Trophoblast cell (in vitro differentiated cells and primary cell): Measurements from ENCODE around the gene NTM.

Experiments used
- DNase-seq, 2 donors: peaks; one replicate each; pipeline ENCODE4 v3.0.0-alpha.2; 2016
- H2AFZ ChIP-seq: 2 replicates; pipeline ENCODE4 v1.6.1; 2013; ENCODE audit warnings: low read length, moderate library complexity, mild to moderate bottlenecking; ENCODE audit not compliant: insufficient read depth, poor library complexity
- H2AK5ac ChIP-seq: 2 replicates; pipeline ENCODE4 v1.6.1; 2013; ENCODE audit warnings: mild to moderate bottlenecking, low read length
- H2BK120ac ChIP-seq: 2 replicates; pipeline ENCODE4 v1.6.1; 2013; ENCODE audit warnings: low read length, mild to moderate bottlenecking, moderate library complexity; ENCODE audit not compliant: insufficient read depth, poor library complexity
- H2BK12ac ChIP-seq: 2 replicates; pipeline ENCODE4 v1.6.1; 2013; ENCODE audit warnings: mild to moderate bottlenecking, low read length, moderate library complexity
- H2BK5ac ChIP-seq: 2 replicates; pipeline ENCODE4 v1.6.1; 2013; ENCODE audit warnings: low read length, low read depth, moderate library complexity, mild to moderate bottlenecking; ENCODE audit not compliant: poor library complexity
- H3K14ac ChIP-seq: 2 replicates; pipeline ENCODE4 v1.6.1; 2013; ENCODE audit warnings: mild to moderate bottlenecking, low read length
- H3K18ac ChIP-seq: 2 replicates; pipeline ENCODE4 v1.6.1; 2013; ENCODE audit warnings: mild to moderate bottlenecking, low read length
- H3K23ac ChIP-seq: 2 replicates; pipeline ENCODE4 v1.6.1; 2013; ENCODE audit warnings: low read length
- H3K27ac ChIP-seq: 2 replicates; pipeline ENCODE4 v1.5.1; 2013; ENCODE audit warnings: low read depth, mild to moderate bottlenecking, inconsistent platforms, low read length, moderate library complexity
- H3K27me3 ChIP-seq: 2 replicates; pipeline ENCODE4 v1.6.1; 2013; ENCODE audit warnings: inconsistent platforms, mild to moderate bottlenecking, low read length, moderate library complexity; ENCODE audit not compliant: insufficient read depth
- H3K36me3 ChIP-seq, 2 experiments: 1 replicate in 1 of 2; 2 replicates in 1 of 2; pipeline ENCODE4 v1.6.1; 2013; ENCODE audit warnings: low read length in 2 of 2, mild to moderate bottlenecking in 2 of 2, moderate library complexity in 1 of 2; ENCODE audit not compliant: insufficient read depth in 2 of 2, control insufficient read depth in 1 of 2
- H3K4ac ChIP-seq: 2 replicates; pipeline ENCODE4 v1.6.1; 2013; ENCODE audit warnings: low read depth, mild to moderate bottlenecking, low read length, moderate library complexity
- H3K4me1 ChIP-seq, 2 experiments: 1 replicate in 1 of 2; 2 replicates in 1 of 2; pipeline ENCODE4 v1.6.1; 2013; ENCODE audit warnings: low read length in 2 of 2, mild to moderate bottlenecking in 2 of 2, moderate library complexity in 1 of 2; ENCODE audit not compliant: insufficient read depth in 2 of 2, control insufficient read depth in 1 of 2
- H3K4me2 ChIP-seq: 2 replicates; pipeline ENCODE4 v1.6.1; 2013; ENCODE audit warnings: inconsistent platforms, mild to moderate bottlenecking, low read length, moderate library complexity
- H3K4me3 ChIP-seq: 2 replicates; pipeline ENCODE4 v1.5.1; 2013; ENCODE audit warnings: mild to moderate bottlenecking, low read depth, low read length, inconsistent platforms
- H3K79me1 ChIP-seq: one replicate; pipeline ENCODE4 v1.6.1; 2013; ENCODE audit warnings: low read length
- H3K79me2 ChIP-seq: 2 replicates; pipeline ENCODE4 v1.6.1; 2013; ENCODE audit warnings: low read length, mild to moderate bottlenecking; ENCODE audit not compliant: control insufficient read depth, insufficient read depth, poor library complexity
- H3K9ac ChIP-seq: 2 replicates; pipeline ENCODE4 v1.6.1; 2013; ENCODE audit warnings: mild to moderate bottlenecking, low read length
- H3K9me3 ChIP-seq: 2 replicates; pipeline ENCODE4 v1.6.1; 2013; ENCODE audit warnings: low read depth, mild to moderate bottlenecking, control low read depth, inconsistent platforms, low read length; ENCODE audit not compliant: insufficient read depth
- H4K12ac ChIP-seq: 2 replicates; pipeline ENCODE4 v1.6.1; 2013; ENCODE audit warnings: low read depth, mild to moderate bottlenecking, low read length, moderate library complexity
- H4K8ac ChIP-seq: 2 replicates; pipeline ENCODE4 v1.6.1; 2013; ENCODE audit warnings: low read depth, mild to moderate bottlenecking, low read length, moderate library complexity
- H4K91ac ChIP-seq: one replicate; pipeline ENCODE4 v1.6.1; 2013; ENCODE audit warnings: low read depth, mild to moderate bottlenecking, low read length, moderate library complexity
- WGBS: extraction: QIAGEN DNeasy Blood & Tissue Kit; methylation state at CpG from one replicate; pipeline ENCODE4 v1.1.7; 2013; ENCODE audit warnings: missing lambda C conversion rate; ENCODE audit not compliant: insufficient read length, insufficient coverage; ENCODE audit errors: extremely low coverage; 5-methylcytosine and 5-hydroxymethylcytosine counted together

The NTM gene

DNA sequence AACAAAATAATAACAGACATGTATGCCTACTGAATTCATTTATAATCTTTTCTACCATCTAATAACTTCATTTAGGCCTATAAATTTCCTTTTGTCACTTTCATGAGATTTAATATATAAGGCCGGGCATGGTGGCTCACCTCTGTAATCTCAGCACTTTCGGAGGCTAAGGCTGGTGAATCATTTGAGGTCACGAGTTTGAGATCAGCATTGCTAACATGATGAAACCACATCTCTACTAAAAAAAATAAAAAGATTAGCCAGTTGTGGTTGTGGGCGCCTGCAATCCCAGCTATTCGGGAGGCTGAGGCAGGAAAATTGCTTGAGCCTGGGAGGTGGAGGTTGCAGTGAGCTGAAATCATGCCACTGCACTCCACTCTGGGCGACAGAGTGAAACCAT is 14.2 kb upstream of the NTM start:
- H2AFZ ChIP-seq, result no peak overlapping the region
- H2BK12ac ChIP-seq, result no peak overlapping the region
- no peak overlapping the region for H4K8ac ChIP-seq
- no peaks in the 10 kb centered on the region for H3K36me3 ChIP-seq
- no peak overlapping the region for H3K4me2 ChIP-seq
- no peak overlapping the region for H3K4me3 ChIP-seq
- H3K14ac ChIP-seq, result no peak overlapping the region
- no peak overlapping the region for H4K12ac ChIP-seq
- H3K79me1 ChIP-seq, result no peaks in the 10 kb centered on the region
- no peaks in the 10 kb centered on the region for H3K27me3 ChIP-seq
- no peaks in the 10 kb centered on the region for H3K79me2 ChIP-seq
- H3K23ac ChIP-seq, result no peak overlapping the region
- DNase-seq, result no peak
- no peaks in the 10 kb centered on the region for H3K4me1 ChIP-seq
- no peaks in the 10 kb centered on the region for H3K9me3 ChIP-seq
- no CpG with 5 or more reads among the region's 6 CpGs for WGBS
- no peak overlapping the region for H2BK5ac ChIP-seq
- H3K27ac ChIP-seq, result no peak overlapping the region
- H3K4ac ChIP-seq, result no peak overlapping the region
- H2AK5ac ChIP-seq, result no peak overlapping the region
- no peak overlapping the region for H2BK120ac ChIP-seq
- no peak overlapping the region for H3K9ac ChIP-seq
- no peak overlapping the region for H3K18ac ChIP-seq
- H4K91ac ChIP-seq, result no peak overlapping the region

DNA sequence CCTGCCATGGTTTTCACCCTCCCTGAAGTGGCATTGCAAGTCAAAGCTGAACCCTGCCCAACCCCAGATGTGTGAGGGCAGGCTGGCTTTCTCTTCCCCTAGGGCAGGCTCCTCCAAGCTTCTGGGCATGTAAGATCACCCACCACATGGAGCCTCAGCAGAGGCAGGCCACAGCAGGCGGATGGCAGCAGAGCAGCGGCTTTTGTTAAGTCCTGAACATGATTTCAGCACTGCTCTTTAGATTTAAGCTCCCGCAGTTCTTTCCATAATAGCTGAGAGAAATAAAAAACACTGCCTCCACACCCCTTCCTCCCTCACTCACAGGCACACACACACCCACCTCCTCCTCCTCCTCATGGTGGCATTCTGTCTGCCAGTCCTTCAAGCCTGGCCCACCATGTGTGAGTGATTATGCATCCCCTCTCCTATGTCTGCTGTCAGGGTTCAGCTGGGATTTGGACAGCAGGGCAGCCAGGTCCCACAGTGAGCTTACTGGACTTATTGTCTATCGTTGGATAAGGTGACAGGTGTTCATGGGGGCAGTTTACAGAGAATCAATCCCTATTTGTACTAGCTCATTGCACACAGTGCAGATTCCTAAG is 5.0 kb upstream of the NTM start:
- H4K91ac ChIP-seq, result no peak overlapping the region
- H3K18ac ChIP-seq, result no peak overlapping the region
- no peak overlapping the region for H3K4ac ChIP-seq
- H2BK12ac ChIP-seq, result no peak overlapping the region
- WGBS, result no CpG with 5 or more reads among the region's 4 CpGs
- no peak overlapping the region for H2BK120ac ChIP-seq
- H4K12ac ChIP-seq, result no peak overlapping the region
- no peaks in the 10 kb centered on the region for H3K79me2 ChIP-seq
- H3K4me1 ChIP-seq, result no peaks in the 10 kb centered on the region
- H3K9me3 ChIP-seq, result no peaks in the 10 kb centered on the region
- no peak overlapping the region for H3K27ac ChIP-seq
- no peak overlapping the region for H2BK5ac ChIP-seq
- H2AK5ac ChIP-seq, result no peak overlapping the region
- H3K23ac ChIP-seq, result no peak overlapping the region
- no peak overlapping the region for H3K9ac ChIP-seq
- no peak overlapping the region for H3K4me2 ChIP-seq
- H3K36me3 ChIP-seq, result no peaks in the 10 kb centered on the region
- no peak overlapping the region for H4K8ac ChIP-seq
- no peaks in the 10 kb centered on the region for H3K79me1 ChIP-seq
- no peak for DNase-seq
- no peak overlapping the region for H2AFZ ChIP-seq
- no peak overlapping the region for H3K14ac ChIP-seq
- no peaks in the 10 kb centered on the region for H3K27me3 ChIP-seq
- H3K4me3 ChIP-seq, result no peak overlapping the region

DNA sequence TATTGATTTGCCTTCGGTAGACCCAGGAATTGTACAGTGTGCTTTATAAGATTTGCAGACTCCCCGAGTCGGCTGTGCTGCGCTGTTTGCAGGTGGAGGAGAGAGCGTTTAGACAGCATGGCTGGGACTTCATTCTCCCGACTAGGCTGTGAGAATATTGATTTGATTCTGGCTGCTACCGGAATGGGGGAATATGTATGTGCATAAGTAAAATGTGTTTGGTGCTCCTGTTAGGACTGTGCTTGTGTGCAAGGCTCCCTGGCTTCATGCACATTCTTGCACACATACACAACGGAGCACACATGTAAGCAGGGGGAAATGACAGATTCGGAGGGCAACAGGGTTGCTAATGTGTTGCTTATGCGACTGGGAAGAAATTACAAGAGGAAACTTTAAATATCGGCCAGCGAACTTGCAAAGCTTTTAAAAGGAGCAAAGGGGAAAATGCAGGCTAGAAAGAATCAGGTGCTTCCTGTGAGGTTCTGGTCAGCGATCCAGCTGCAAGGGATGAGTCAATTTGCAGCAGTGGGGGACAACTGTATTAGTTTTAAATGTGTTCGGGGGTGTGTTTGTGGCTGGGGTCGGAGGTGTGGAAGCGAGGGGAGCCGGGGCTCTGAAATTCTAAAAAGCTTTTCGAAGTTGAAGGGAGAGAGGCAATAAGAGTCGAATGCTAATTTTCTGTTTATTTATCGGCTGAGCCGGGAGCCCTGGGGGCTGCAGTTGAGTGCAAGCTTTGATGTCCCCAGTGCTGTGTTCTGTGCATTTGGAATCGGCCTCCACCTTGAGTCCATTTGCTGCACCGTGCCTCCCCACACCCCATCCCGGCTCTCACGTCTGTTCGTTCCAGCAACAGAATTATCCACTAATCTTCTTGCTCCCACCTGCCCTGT is 731 bp downstream of the NTM start:
- no peaks in the 10 kb centered on the region for H3K9me3 ChIP-seq
- no peak overlapping the region for H3K9ac ChIP-seq
- no peak overlapping the region for H2AFZ ChIP-seq
- H2AK5ac ChIP-seq, result no peak overlapping the region
- no peak overlapping the region for H4K91ac ChIP-seq
- peaks cover 3% of the 10 kb centered on the region in 2 experiments for H3K4me1 ChIP-seq
- no peak overlapping the region for H3K23ac ChIP-seq
- no CpG with 5 or more reads among the region's 26 CpGs for WGBS
- H3K27ac ChIP-seq, result no peak overlapping the region
- no peak overlapping the region for H3K4me3 ChIP-seq
- H3K27me3 ChIP-seq, result no peaks in the 10 kb centered on the region
- H3K4ac ChIP-seq, result no peak overlapping the region
- H3K79me2 ChIP-seq, result no peaks in the 10 kb centered on the region
- no peak overlapping the region for H4K12ac ChIP-seq
- H2BK12ac ChIP-seq, result no peak overlapping the region
- no peaks in the 10 kb centered on the region for H3K36me3 ChIP-seq
- no peak overlapping the region for H2BK120ac ChIP-seq
- no peak overlapping the region for H4K8ac ChIP-seq
- H3K4me2 ChIP-seq, result no peak overlapping the region
- no peak overlapping the region for H3K14ac ChIP-seq
- DNase-seq, result no peak
- no peak overlapping the region for H3K18ac ChIP-seq
- no peaks in the 10 kb centered on the region for H3K79me1 ChIP-seq
- no peak overlapping the region for H2BK5ac ChIP-seq

DNA sequence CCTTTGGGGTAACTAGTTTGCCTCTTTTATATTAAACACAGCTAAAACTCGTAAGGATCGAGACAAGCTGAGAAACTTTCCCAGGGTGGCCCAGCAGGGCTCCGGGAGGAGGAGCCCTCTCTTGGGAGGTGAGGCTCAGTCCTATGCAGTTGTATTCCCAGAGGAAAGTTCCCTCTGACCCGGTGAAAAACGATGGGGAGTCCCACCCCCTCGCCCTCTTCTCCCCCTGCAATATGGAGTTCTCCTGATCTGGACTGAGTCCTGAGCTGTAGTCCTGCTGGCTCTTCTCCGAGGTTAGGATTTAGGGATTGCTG is 1.3 kb downstream of the NTM start:
- H3K18ac ChIP-seq, result no peak overlapping the region

More for the DNA sequence above, 1.3 kb downstream of the NTM start:
- no peak overlapping the region for H3K4me2 ChIP-seq
- no peaks in the 10 kb centered on the region for H3K79me2 ChIP-seq
- no peak overlapping the region for H4K8ac ChIP-seq
- no peak overlapping the region for H3K27ac ChIP-seq
- H2AK5ac ChIP-seq, result no peak overlapping the region
- no peak overlapping the region for H3K9ac ChIP-seq
- H2AFZ ChIP-seq, result no peak overlapping the region
- no CpG with 5 or more reads among the region's 7 CpGs for WGBS
- H4K12ac ChIP-seq, result no peak overlapping the region
- no peak overlapping the region for H2BK120ac ChIP-seq
- H3K27me3 ChIP-seq, result no peaks in the 10 kb centered on the region
- H3K9me3 ChIP-seq, result no peaks in the 10 kb centered on the region
- H4K91ac ChIP-seq, result no peak overlapping the region
- no peak overlapping the region for H3K23ac ChIP-seq
- no peaks in the 10 kb centered on the region for H3K79me1 ChIP-seq
- no peak overlapping the region for H2BK5ac ChIP-seq
- H3K4ac ChIP-seq, result no peak overlapping the region
- H2BK12ac ChIP-seq, result no peak overlapping the region
- no peak overlapping the region for H3K4me3 ChIP-seq
- peaks cover 3% of the 10 kb centered on the region in 2 experiments for H3K4me1 ChIP-seq
- H3K36me3 ChIP-seq, result no peaks in the 10 kb centered on the region
- H3K14ac ChIP-seq, result no peak overlapping the region
- no peak for DNase-seq
